NCI-H128 (cell line): ENCODE results near the gene ARHGEF12.
A peak's percentile ranks its signal among the peaks of the same experiment; 100 is the strongest.
"Not testable (repeated sequence)": the region's sequence is repeated elsewhere in the genome, so short reads cannot be mapped to it uniquely, and the experiment has no call there.

ENCODE experiments used
- DNase-seq: peaks from one replicate; lab custom pipeline; 2025; ENCODE audit not compliant: unreplicated experiment; lab: John Stamatoyannopoulos, UW

The ARHGEF12 gene

DNA sequence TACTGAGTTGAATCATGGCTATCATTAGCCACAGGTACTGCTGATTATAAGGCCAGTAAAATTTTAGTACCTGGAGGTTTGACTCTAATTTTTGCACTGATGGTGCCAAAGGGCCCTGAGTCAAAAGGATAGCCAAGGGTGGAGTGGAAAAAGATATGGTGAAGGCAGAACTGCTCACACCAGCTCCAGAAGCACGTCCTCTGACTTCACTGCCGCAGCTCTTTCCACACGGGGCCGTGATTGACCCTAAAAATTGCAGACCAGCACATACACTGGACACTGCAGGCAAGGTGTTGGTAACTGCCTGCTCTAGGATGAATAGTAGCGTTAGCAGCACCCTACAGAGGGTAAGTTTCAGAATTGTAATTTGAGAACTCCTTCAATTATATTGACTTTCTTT, 149.9 kb downstream of the ARHGEF12 start:
- DNase-seq, result no peak

DNA sequence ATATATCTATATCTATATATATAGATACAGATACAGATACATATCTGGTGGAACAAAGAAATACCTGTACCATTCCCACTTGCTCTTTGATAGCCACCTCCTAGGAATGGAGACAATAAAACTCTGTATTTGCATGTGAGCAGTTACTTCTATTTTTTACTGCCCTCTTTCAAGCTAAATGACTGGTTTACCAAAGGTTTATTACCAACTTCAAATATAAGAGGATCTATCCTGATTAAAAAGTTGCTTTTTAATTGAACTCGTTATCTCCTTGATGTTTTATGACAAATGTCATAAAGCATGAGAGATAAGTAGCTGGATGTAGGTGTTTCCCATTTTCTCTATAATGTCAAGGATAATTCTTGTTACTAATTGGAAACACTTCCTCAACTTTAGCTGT, 153.6 kb downstream of the ARHGEF12 start:
- no peak for DNase-seq

DNA sequence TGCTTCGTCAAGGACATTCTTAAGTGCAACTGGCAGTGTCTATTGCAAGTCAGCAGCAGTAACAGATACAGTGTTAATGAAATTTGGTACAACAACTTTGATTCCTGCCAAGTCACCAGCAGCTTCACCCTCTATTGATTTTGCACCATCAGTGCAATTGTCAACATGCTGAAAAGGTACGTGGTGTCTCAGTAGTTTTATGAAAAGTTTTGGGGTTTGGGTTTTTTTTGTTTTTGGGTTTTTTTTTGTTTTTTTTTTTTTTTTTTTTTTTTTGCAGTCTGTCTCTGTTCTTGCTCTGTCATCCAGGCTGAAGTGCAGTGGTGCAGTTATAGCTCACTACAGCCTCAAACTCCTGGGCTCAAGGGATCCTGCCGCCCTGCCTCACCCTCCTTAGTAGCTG, 156.3 kb downstream of the ARHGEF12 start:
- DNase-seq, result no peak

DNA sequence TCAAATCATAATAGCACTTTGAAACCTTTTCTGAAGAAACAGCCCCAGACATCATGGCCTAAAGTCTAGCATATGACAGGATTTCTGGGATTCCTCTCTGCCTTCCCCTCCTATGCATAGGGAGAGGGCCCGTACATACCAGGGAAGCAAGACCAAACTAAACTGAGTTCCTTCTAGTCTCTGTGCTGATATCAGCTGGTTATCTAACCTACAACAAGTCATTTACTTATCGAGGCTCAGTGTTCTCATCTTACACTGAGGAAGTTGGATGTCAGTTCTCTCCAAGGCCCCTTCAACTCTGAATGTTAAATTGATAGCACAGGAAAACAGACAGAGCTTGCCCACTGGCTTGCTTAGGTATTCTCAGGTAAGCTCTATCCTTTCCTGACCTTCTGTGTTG, 158.4 kb downstream of the ARHGEF12 start:
- DNase-seq, result no peak

DNA sequence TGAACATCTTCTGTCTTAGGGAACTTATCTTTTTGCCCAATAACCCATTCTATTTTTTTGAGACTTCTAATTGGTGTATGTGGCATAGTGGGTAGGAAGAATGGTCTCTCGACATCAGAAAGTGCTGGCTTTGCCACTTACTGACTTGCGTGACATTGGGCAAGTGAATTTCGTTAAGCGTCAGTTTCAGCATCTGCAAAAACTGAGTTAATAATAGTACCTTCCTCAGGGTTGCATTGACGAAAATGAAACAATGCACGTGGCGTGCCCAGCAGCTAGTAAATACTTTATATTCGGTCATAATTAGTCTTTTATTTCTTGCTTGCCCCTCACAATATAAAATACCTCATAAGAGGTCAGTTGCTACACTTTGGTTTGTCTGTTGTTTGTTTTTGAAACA, 162.9 kb downstream of the ARHGEF12 start:
- DNase-seq, result no peak

DNA sequence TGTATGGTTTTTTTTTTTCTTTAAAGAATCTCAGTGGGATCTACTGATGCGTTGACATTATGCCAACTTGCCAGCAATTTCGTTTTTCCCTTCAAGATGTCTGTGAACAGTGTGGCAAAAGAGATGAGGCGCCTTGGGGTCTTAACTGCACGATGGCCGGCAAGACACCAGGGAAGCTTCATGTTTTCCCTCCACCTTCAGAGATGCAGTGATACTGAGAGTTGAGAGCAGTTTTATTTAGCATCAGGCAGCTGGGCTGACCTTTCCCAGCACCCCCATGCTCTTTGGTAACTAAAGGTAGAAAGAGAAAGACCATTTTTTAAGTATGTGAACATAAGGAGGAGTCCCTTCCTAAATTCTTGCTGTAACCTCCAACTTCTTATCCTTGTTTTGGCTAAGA, 163.6 kb downstream of the ARHGEF12 start:
- no peak for DNase-seq

DNA sequence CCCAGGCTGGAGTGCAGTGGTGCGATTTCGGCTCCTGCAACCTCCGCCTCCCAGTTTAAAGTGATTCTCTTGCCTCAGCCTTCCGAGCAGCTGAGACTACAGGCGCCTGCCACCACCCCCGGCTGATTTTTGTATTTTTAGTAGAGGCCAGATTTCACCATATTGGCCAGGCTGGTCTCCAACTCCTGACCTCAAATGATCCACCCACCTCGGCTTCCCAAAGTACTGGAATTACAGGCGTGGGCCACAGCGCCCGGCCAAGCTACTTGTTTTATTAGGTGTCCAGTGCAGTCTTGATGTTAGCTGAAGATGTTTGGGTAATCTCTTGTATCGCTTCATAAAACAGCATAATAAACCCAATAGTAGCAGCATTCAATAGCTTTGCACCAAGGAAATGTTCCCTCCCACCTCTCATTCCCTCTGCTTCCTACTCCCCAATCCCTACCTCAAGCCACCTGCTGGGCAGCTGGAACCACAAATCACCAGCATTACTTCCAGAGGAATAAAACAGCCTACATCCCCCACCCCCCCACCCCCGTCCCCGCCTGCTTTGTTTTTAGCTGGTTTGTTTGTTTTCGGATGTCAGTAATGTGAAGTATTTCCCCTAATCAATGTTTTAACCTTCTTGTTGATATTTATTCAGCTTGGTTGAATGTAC, 164.3 kb downstream of the ARHGEF12 start:
- no peak for DNase-seq

DNA sequence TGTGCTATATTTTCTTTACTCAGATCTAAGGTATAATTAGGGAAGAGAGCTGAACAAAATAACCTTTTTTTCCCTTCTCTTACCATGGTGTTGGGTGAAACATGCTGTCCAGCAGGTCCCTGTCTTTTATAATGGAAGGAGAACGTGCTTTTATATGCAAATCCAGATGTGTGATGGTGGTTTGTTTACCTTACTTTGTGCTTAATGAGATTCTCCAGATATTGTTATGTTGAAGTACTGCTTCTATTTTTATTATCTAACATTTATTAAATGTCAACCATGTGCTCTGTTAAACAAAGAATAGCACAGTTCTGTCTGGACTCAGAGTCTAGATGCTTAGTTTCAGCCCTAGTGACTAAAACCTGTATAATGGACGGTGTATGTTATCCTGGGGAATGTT, 165.2 kb downstream of the ARHGEF12 start:
- no peak for DNase-seq

DNA sequence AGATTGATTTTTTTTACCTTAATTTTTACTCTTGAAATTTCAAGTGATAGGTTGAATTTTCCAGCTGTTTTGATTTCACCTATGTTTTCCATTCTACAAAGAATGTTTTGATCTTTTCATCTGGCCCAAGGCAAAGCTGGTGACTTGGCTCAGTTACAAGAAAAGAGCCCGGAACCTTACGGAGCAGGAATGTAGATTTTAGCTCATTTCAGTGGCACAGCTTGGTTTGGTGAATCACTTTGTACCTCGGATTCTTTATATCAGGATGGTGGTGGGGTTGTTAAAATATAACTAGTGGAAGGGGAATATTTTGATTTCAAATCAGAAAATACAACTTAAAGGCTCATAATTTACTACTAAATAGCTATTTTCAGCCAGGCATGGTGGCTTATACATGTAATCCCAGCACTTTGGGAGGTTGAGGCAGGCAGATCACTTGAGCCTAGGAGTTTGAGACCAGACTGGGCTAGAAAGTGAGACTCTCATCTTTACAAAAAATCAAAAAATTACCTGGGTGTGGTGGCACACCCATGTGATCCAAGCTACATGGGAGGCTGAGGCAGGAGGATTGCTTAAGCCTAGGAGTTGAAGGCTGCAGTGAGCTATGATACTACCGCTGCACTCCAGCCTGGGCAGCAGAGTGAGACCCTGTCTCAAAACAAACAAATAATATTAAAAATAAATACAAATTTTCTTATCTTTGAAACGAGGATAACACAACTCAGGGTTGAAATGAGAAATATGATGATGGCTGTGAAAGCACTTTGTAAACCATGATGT, 166.0 kb downstream of the ARHGEF12 start:
- no peak for DNase-seq

DNA sequence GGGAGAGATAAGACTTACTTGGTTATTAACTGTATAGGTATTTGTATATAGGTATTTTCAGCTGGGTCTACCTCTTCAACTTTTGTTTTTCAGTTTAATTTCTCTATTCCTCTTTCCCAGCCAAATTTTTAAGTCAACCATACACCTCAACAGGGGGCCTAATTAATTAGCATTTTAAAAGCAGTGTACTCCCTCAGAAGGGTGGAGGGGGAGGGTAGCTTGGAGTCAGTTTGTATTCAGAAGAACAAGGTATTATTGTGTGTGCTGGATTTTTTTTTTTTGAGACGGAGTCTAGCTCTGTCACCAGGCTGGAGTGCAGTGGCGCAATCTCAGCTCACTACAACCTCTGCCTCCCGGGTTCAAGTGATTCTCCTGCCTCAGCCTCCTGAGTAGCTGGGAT, 167.3 kb downstream of the ARHGEF12 start:
- DNase-seq, result not testable (repeated sequence)

DNA sequence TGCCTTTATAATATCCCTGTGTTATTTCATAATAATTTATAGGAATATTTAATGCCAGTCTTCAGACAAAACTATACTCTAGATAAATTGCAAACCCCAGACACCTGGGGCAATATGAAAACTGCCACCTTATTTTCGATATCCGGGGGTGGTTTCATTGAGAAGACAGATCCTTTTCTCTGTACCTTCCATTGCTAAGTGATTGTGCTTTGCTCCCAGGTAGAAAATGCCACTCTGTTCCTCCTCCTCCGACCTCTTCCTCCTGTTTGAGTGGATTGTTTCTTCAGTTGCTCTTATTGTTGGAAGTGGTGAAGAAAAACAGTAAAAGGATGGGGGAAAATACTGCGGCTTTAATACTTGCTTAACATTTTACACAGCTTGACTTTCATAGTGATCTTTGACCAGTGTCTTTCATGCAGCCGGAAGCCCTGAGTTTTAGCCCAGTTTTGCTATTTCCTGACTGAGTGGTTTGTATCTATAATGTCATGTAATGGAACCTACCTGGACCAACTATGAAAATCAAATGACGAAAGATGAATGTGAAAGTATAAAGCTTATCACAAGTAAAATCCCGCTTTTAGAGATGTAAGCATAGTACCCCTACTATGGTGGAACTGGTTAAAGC, 169.7 kb downstream of the ARHGEF12 start:
- no peak for DNase-seq

DNA sequence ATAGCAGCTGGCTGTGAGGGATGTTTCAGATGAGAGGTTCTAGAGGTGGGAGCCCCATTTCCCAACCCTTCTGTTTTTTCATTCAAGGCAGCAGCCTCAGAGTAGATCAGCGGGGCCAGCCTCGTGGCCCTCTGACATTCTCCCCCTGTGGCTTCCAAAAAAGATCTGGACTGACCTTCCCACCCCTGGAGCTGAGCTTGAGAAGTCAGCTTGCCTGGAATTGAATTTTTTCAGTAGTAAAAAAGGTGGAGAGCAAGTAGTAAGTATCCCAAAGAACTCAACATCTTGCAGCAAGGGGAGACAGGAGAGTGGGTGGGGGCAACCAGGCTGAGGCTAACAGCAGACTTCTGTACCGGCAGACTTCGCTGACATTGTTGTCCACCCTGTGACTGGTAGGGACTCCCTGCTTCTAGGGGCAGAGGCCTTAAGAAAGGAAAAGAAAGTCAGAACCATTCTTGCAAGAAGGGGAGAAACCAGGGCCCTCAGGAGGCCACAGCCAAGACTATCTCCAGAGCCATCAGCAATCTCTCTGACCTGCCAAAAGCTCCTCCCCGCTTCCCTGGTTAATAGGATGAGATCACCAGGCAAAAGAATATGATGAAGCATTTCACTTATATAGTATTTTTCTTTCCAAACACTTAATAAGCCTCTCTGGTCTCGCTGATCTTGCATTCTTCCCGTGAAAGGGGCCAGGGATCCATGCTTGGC, 173.3 kb downstream of the ARHGEF12 start:
- no peak for DNase-seq

DNA sequence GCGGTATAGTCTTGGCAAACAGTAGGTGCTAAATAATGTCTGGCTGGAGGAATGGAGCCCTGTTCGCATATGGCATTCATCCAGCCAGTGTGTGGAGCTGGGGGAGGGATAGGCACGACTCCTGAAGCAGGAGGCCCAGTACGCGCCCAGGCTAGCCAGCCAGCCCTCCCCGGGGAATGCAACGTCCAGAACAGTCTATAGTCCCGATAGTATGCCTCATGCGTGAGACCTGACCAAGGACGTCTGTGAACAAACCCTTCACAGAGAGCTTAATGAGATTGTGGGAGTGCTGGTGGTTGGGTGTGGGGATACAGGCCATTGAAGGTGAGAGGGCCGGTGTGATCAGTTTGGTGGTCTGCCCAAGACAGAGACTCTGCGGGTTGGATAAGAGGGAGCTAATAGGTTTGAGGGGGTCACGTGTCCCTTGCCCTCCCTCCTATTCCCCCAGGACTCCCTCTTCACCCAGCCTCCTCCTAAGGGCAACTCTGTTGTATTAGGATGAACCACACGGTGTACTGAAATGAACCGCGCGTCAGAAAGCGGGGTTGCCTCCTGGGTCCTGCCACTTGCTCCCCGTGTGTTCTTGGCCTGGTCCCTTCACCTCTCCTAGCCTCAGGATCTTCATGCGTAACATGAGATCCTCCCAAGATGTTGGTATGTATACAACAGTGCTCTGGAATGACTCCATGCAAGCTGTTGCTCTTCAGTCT, 174.3 kb downstream of the ARHGEF12 start:
- DNase-seq, result no peak

DNA sequence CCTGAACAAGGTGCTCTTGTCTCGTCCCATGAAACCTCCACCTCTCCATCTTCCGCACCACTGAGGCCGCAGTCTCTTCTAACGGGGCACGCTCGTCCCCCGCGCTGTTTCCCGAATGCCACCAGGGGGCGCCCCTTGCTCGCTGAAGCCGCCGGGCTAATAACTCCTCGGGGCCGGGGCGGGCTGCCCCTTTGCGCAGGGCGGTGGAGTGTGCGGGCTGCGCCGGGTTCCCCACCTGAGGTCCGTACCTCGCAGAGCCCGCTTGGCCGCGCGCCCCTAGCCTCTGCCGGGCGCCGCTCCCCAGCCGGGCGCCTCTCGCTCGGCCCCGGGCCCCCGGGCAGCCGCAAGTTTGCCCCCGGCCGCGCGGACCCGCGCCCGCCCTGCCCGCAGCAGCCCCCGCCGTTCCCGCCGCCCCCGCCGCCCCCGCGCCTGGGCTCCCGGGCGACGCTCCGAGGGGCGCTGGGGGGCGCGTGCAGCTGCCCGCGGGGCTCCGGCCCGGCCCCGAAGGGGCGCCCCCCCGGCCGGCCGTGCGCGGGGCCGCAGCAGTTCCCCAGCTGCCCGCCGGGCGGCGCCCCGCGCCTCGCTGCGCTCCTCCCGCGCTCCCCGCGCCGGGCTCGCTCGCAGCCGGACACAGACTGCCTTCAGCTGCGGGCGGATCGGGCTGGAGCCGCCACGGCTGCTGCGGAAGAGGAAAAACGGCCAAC, 175.1 kb downstream of the ARHGEF12 start, which contains the start of gene GRIK4:
TSS of gene GRIK4 (plus strand) at position 633 of the 704 bp plus-strand sequence. CDS start 148,571 bp downstream, outside the sequence.
- DNase-seq, result peak; percentile 49

DNA sequence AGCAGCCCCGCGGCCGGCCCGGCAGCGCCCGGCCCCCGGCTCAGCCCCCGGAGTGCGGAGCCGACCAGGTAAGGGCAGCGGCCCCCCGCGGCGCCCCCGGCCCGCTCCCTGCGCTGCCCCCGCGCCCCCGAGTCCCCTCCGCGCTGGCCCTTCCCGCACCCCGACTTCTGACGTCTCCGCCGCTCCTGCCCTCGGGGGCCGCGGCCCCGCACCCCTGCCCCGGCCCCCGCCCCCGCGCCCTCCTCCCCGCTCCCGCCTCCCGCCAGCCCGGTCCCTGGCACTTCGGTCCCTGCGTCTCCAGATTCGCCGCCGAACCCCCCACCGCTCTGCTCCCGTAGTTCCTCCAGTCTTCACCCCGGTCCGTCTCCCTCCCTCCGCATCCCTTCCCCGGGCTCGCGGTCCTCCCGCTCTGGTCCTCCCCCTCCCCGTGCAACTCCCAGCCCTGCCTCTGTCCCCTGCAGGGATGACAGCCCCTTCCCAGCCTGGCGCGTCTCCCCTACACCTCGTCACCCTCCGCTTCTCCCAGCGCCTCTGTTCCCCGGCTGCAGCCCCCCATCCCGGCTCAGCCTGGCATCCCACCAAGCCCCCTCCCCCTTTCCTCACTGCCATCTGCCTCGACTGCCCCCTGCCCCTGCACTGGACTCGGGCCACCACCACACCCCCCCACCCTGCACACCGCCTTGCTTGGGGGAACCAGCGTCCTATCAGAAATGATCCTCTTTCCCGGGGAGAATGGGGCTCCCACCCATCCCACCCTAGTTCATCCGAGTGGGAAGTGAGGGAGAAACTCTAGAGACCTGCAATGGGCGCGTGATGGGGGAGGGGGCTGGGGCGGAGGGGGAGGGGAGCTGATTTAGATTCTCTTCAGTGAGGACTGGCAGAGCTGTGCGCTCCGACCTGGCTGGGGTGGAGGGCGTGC, 175.9 kb downstream of the ARHGEF12 start:
- no peak for DNase-seq

DNA sequence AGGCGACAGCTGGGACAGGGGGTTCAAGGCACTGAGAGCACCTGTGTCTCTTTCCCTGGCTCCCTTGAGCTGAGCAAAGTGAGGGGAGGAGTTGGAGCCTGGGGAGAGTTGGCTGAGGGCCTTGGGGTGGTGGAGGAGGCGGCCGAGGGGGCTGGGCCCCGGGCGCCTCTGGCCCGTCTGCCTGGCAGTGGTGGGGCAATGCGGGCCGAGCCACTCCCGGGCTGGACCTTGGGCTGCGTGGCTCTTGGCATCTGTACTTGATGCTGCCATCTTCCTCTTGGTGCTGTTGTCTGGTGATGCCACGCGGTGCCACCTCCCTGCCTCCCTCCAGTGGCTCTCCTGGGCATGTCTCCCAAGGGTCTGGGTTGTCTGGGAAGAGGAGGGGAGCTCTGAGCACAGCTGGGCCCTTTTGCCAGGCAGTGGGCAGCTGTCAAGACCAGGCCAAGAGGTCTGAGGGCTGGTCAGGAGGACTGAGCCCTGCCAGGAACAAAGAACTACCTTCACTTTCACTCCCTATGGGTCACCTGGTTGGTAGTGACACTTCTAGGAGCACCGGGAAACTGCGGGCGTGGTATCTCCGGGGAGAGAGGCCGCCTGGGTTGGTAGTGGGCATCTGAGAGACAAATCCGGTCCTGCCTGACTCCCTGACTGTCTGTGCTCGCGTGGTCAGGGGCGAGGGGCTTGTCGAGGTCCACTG, 176.7 kb downstream of the ARHGEF12 start:
- DNase-seq, result no peak

DNA sequence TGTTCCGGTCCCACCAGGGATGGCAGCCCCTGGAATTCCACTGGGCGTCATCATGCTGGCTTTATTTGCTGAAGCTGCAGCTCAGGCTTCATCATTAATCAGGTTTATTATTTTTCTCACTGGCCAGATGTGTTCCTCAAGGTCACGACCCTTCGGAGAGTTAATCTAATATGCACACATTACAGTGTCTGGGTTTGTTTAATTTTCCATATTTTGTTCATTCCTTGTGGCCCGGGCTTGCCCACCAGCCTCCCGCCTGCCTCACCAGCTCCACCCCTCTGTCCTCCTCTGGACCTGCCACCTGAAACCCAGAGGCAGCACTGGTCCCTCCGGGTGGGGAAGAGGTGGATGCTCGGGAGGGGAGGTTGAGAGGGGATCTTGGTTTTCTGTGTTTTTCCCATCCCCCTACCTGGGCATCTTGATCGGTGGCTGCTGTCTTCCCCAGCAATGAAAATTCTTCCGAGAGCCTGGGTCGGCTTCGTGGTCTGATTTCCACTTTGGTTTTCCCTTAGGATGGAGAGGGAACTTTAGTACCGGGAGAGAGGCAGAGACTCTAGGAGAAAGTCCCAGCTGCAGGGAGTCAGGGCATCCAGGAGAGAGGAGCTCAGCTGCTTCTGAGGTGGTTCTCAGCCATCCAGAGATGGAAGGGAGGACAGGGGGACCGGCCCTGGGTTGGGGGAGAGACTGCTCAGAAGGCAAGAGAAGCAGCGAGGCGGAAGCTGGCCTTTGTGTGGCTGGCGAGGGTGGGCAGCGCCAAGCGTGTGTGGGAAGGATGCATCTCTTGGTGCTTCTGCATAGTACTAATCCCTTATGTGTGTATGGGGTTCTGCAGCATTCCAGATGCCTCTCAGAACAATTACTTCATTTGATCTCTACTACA, 177.5 kb downstream of the ARHGEF12 start:
- DNase-seq, result no peak
